H1 (cell line): ENCODE data around the gene GIT1. TPM values are rescaled to one million over a fixed set of nuclear protein-coding genes. Genes with fewer than 3 reads are reported as not detected.

Experiments used
- CTCF ChIA-PET: fragments of 300-600 bp; sonication (Branson Sonifier 250); formaldehyde crosslinking; loops from one replicate; lab custom pipeline; 2021; ENCODE audit not compliant: partially characterized antibody; lab: Charles Lee
- POLR2A ChIA-PET: fragments of 300-600 bp; sonication (Branson Sonifier 250); formaldehyde crosslinking; loops from one replicate; lab custom pipeline; 2021; ENCODE audit warnings: inconsistent platforms; ENCODE audit not compliant: partially characterized antibody; lab: Charles Lee
- DNase-seq, 2 experiments: peaks; one replicate each; pipeline versions ENCODE4 v3.0.0 to v3.0.0-alpha.2; 2010 to 2022; ENCODE audit warnings: low spot score in 2 of 2, low read depth in 1 of 2, mixed read lengths in 1 of 2
- FAIRE-seq: peaks from 2 replicates; lab custom pipeline; 2011; peaks lifted over from hg19 to GRCh38; lab: Jason Lieb, UNC
- H2AFZ ChIP-seq: 2 replicates; pipeline ENCODE4 v1.8.1; 2012; ENCODE audit warnings: low read length, inconsistent platforms
- H2AK5ac ChIP-seq: 2 replicates; pipeline ENCODE4 v1.6.1; 2013; ENCODE audit warnings: low read depth, low read length
- H2BK120ac ChIP-seq: replicated peaks from 2 replicates; pipeline ENCODE3; 2013; ENCODE audit warnings: low read depth, low read length, inconsistent platforms
- H2BK12ac ChIP-seq: 2 replicates; pipeline ENCODE4 v1.6.1; 2013; ENCODE audit warnings: low read depth, low read length
- H2BK15ac ChIP-seq: 2 replicates; pipeline ENCODE4 v1.6.1; 2013; ENCODE audit warnings: low read length
- H2BK20ac ChIP-seq: 2 replicates; pipeline ENCODE4 v1.6.1; 2013; ENCODE audit warnings: low read length
- H2BK5ac ChIP-seq: 2 replicates; pipeline ENCODE4 v1.6.1; 2013; ENCODE audit warnings: low read depth, low read length
- H3K14ac ChIP-seq: 2 replicates; pipeline ENCODE4 v1.6.1; 2013; ENCODE audit warnings: inconsistent platforms; ENCODE audit not compliant: insufficient read length
- H3K18ac ChIP-seq: 2 replicates; pipeline ENCODE4 v1.6.1; 2013; ENCODE audit warnings: low read length; ENCODE audit errors: extremely low read depth
- H3K23ac ChIP-seq: 2 replicates; pipeline ENCODE4 v1.6.1; 2013; ENCODE audit warnings: inconsistent platforms; ENCODE audit not compliant: insufficient read length
- H3K23me2 ChIP-seq: 2 replicates; pipeline ENCODE4 v1.6.1; 2013; ENCODE audit warnings: low read depth, low read length
- H3K27ac ChIP-seq: 2 replicates; pipeline ENCODE4 v1.6.1; 2011; ENCODE audit warnings: low read depth, low read length, inconsistent platforms
- H3K27me3 ChIP-seq, 4 experiments: replicated peaks in 1 of 4; 1 replicate in 1 of 4; 2 replicates in 3 of 4; pipeline versions ENCODE4 v1.6.1 to v1.8.1; 2011 to 2013; ENCODE audit warnings: low read length in 3 of 4, mild to moderate bottlenecking in 3 of 4, inconsistent platforms in 2 of 4, mixed read lengths in 2 of 4, moderate library complexity in 1 of 4; ENCODE audit not compliant: control insufficient read depth in 3 of 4, insufficient read depth in 3 of 4; ENCODE audit errors: extremely low read depth in 1 of 4
- H3K36me3 ChIP-seq, 4 experiments: 2 replicates each; pipeline versions ENCODE4 v1.6.1 to v1.8.1; 2011 to 2013; ENCODE audit warnings: mild to moderate bottlenecking in 4 of 4, low read length in 3 of 4, moderate library complexity in 2 of 4, control low read depth in 1 of 4, inconsistent platforms in 1 of 4; ENCODE audit not compliant: insufficient read depth in 4 of 4, control insufficient read depth in 2 of 4
- H3K4ac ChIP-seq: replicated peaks from 2 replicates; pipeline ENCODE3; 2013; ENCODE audit warnings: low read length, low read depth, mixed read lengths, inconsistent platforms; ENCODE audit not compliant: insufficient read length
- H3K4me1 ChIP-seq, 4 experiments: replicated peaks in 1 of 4; 1 replicate in 1 of 4; 2 replicates in 3 of 4; pipeline versions ENCODE4 v1.6.1 to v1.8.1; 2011 to 2013; ENCODE audit warnings: low read length in 3 of 4, inconsistent platforms in 2 of 4, mixed read lengths in 1 of 4; ENCODE audit not compliant: insufficient read depth in 4 of 4, control insufficient read depth in 3 of 4
- H3K4me2 ChIP-seq, 2 experiments: 2 replicates each; pipeline versions ENCODE4 v1.6.1 to v1.8.1; 2011 to 2013; ENCODE audit warnings: low read depth in 2 of 2, low read length in 2 of 2, control low read depth in 1 of 2, inconsistent platforms in 1 of 2, mild to moderate bottlenecking in 1 of 2; ENCODE audit not compliant: insufficient read depth in 1 of 2
- H3K4me3 ChIP-seq, 4 experiments: fragments of 200-600, 300-600 bp in 1 of 4; sonication (generic), shearing (Covaris generic), sonication (Bioruptor Twin) in 1 of 4; 2 replicates each; pipeline versions ENCODE4 v1.5.1 to v1.8.1; 2011 to 2016; ENCODE audit warnings: low read length in 4 of 4, low read depth in 3 of 4, control low read depth in 2 of 4, inconsistent platforms in 2 of 4, mild to moderate bottlenecking in 2 of 4, mixed read lengths in 1 of 4, moderate library complexity in 1 of 4; ENCODE audit not compliant: insufficient read depth in 2 of 4; ENCODE audit errors: extremely low read depth in 1 of 4
- H3K56ac ChIP-seq: replicated peaks from 2 replicates; pipeline ENCODE3; 2013; ENCODE audit warnings: low read depth, mild to moderate bottlenecking, mixed read lengths, low read length, inconsistent platforms; ENCODE audit not compliant: insufficient read length
- H3K79me1 ChIP-seq: 2 replicates; pipeline ENCODE4 v1.6.1; 2013; ENCODE audit warnings: low read depth, low read length, control low read depth
- H3K79me2 ChIP-seq, 2 experiments: 2 replicates each; pipeline versions ENCODE4 v1.6.1 to v1.8.1; 2012 to 2013; ENCODE audit warnings: low read length in 2 of 2, mild to moderate bottlenecking in 2 of 2, inconsistent platforms in 1 of 2; ENCODE audit not compliant: insufficient read depth in 2 of 2, control insufficient read depth in 1 of 2
- H3K9ac ChIP-seq, 4 experiments: replicated peaks in 1 of 4; 1 replicate in 1 of 4; 2 replicates in 3 of 4; pipeline versions ENCODE4 v1.6.1 to v1.8.1; 2011 to 2013; ENCODE audit warnings: low read depth in 3 of 4, low read length in 3 of 4, control low read depth in 2 of 4, mild to moderate bottlenecking in 2 of 4, moderate library complexity in 2 of 4, inconsistent platforms in 1 of 4; ENCODE audit errors: extremely low read depth in 1 of 4
- H3K9me3 ChIP-seq, 2 experiments: 2 replicates each; pipeline versions ENCODE4 v1.6.1 to v1.8.1; 2012 to 2013; ENCODE audit warnings: mild to moderate bottlenecking in 2 of 2, moderate library complexity in 2 of 2, control low read depth in 1 of 2, inconsistent platforms in 1 of 2, low read depth in 1 of 2, low read length in 1 of 2, mixed read lengths in 1 of 2; ENCODE audit not compliant: insufficient read depth in 2 of 2
- H4K20me1 ChIP-seq, 2 experiments: replicated peaks in 1 of 2; 2 replicates each; pipeline versions ENCODE3 to v1.8.1; 2011 to 2013; ENCODE audit warnings: inconsistent platforms in 2 of 2, low read length in 2 of 2, mild to moderate bottlenecking in 1 of 2; ENCODE audit not compliant: insufficient read depth in 2 of 2, control insufficient read depth in 1 of 2
- H4K5ac ChIP-seq: 2 replicates; pipeline ENCODE4 v1.6.1; 2013; ENCODE audit warnings: low read length, low read depth, mixed read lengths, inconsistent platforms; ENCODE audit not compliant: insufficient read length
- H4K8ac ChIP-seq: 2 replicates; pipeline ENCODE4 v1.8.0; 2013; ENCODE audit warnings: mild to moderate bottlenecking, moderate library complexity, low read length, inconsistent platforms; ENCODE audit not compliant: insufficient read depth; ENCODE audit errors: extremely low read depth
- H4K91ac ChIP-seq: replicated peaks from 2 replicates; pipeline ENCODE3; 2013; ENCODE audit warnings: low read length, mixed read lengths, inconsistent platforms; ENCODE audit not compliant: insufficient read length
- FOSL1 ChIP-seq: IDR thresholded peaks from 2 replicates; pipeline ENCODE4 v1.6.1; 2011; ENCODE audit warnings: mild to moderate bottlenecking, low read depth, low read length, moderate library complexity; ENCODE audit not compliant: insufficient read depth
- WGBS, 2 experiments: shearing (Covaris generic) in 1 of 2; methylation state at CpG; one replicate each; pipeline versions ENCODE4 v1.1.6 to v1.1.7; 2013 to 2015; ENCODE audit warnings: low lambda C conversion rate in 2 of 2, mixed read lengths in 2 of 2, inconsistent platforms in 1 of 2, low coverage in 1 of 2, missing lambda C conversion rate in 1 of 2; ENCODE audit not compliant: insufficient replicate concordance in 2 of 2, insufficient coverage in 1 of 2, insufficient read length in 1 of 2; ENCODE audit errors: extremely low coverage in 1 of 2, missing lambda C conversion rate in 1 of 2; 5-methylcytosine and 5-hydroxymethylcytosine counted together
- polyA plus RNA-seq, 7 experiments: library from polyadenylated mRNA; depleted of rRNA in 3 of 7; stranded (reverse) in 5 of 7; unstranded in 2 of 7; fragments of >200 nt in 5 of 7; fragments of 200-250 nt in 2 of 7; gene quantifications; 1 replicate in 5 of 7; 2 replicates in 1 of 7; 4 replicates in 1 of 7; pipeline versions ENCODE4 v1.2.1 to v1.2.3, GENCODE V29; 2011 to 2013; ENCODE audit warnings: missing spikeins in 2 of 7, mixed read lengths in 2 of 7
- total RNA-seq: library from RNA; stranded (reverse); fragmentation: NEBNext Ultra II Directional; extraction: Animal tissue kit (Norgen Biotek cat#: 25700); gene quantifications from 2 replicates; pipeline ENCODE4 v1.2.1, GENCODE V29; 2021
- TF ChIP-seq, protein P1 (sequence below), 3 experiments: IDR thresholded peaks; 1 replicate in 2 of 3; 2 replicates in 1 of 3; pipeline versions ENCODE4 v1.5.1 to v1.6.1; 2011; ENCODE audit warnings: low read length in 3 of 3, mild to moderate bottlenecking in 3 of 3, inconsistent platforms in 2 of 3, low read depth in 1 of 3, moderate library complexity in 1 of 3; ENCODE audit not compliant: insufficient read depth in 1 of 3; ENCODE audit errors: control extremely low read depth in 1 of 3

Gene GIT1
- total and polyA plus RNA-seq, 2 of the 8 experiments (the other 6 are each of a cell fraction or from before 2014, with no cell fraction given), result 62.4 to 63.0 TPM

DNA sequence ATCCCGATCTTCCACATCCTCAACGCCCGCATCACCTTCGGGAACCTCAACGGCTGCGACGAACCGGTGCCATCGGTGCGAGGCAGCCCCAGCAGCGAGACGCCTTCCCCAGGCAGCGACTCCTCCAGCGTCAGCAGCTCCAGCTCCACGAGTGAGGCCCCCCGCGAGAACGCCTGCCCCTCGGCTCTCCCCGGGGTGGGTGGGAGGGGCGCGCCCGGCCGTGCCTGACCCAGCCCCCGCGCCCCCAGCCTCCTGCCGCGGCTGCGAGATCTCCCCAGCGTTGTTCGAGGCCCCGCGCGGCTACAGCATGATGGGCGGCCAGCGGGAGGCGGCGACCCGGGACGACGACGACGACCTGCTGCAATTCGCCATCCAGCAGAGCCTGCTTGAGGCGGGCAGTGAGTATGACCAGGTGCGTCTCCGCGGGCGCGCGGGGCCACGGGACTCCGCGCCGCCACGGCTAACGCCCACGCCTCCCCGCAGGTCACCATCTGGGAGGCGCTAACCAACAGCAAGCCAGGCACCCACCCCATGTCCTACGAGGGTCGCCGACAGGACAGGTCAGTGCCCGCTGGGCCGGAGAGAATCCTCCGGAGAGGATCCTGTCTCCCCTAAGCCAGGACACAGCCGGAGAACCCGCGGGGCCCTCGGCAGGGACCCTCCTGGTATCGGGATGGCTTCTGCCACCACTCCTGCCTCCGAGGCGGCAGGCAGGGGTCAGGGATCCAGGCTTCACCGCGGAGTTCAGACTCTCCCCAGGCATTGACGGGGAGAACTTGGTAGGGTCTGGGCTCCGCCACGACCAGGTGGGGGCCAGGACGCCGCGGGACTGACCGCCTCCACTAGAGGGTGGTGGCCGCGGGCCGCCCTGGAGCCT lies 23.2 kb upstream of the GIT1 start:
- no peak overlapping the region for H2BK20ac ChIP-seq
- CTCF ChIA-PET, result interaction anchor here (0.7 to 13.1 kb wide), 14 partner anchors 8 to 153 kb away, joined by 3 to 193 read pairs (median 5); partner anchors contain the start of genes ABHD15, ANKRD13B and TP53I13
- peaks cover 2% of the 10 kb centered on the region; the same call in 1 of the 2 replicates for H3K79me1 ChIP-seq
- no peak overlapping the region for H2BK5ac ChIP-seq
- peaks cover 0 to 11% of the 10 kb centered on the region in 2 experiments; a peak in 1 of 4 replicates for H3K9me3 ChIP-seq
- no peak overlapping the region for H2AK5ac ChIP-seq
- peaks cover 17 to 42% (median 34%) of the 10 kb centered on the region in 4 experiments for H3K27me3 ChIP-seq
- POLR2A ChIA-PET, result interaction anchor here (1.3 to 1.6 kb wide), 2 partner anchors 20 to 21 kb away, joined by 3 to 4 read pairs; no protein-coding TSS in a partner anchor
- H3K9ac ChIP-seq, result no peak overlapping the region
- H3K14ac ChIP-seq, result no peak overlapping the region
- peak overlapping the region; percentile 19 for H3K4ac ChIP-seq
- peak overlapping the region; percentile 46 to 75; a peak in 3 of 4 replicates for H3K4me2 ChIP-seq
- H3K18ac ChIP-seq, result no peak overlapping the region; the same call in 1 of the 2 replicates
- 78% methylated on average over 28 of the region's 85 CpGs; no CpG with 5 or more reads in 1 of the 2 experiments for WGBS, 2 experiments
- no peak overlapping the region for H2BK12ac ChIP-seq
- peaks cover 0 to 7% (median 0%) of the 10 kb centered on the region in 4 experiments; a peak in 1 of 8 replicates for H3K36me3 ChIP-seq
- peak overlapping the region in 1 of 4 experiments; percentile 55; a peak in 2 of 8 replicates for H3K4me3 ChIP-seq
- no peaks in the 10 kb centered on the region for H3K79me2 ChIP-seq
- H3K27ac ChIP-seq, result no peak overlapping the region
- 0 out of 2 replicates have a peak overlapping the region, but pooled peaks have one; percentile 16 for H2BK15ac ChIP-seq
- H2AFZ ChIP-seq, result no peak overlapping the region
- H4K91ac ChIP-seq, result no peak overlapping the region
- H4K20me1 ChIP-seq, result peaks cover 4 to 5% of the 10 kb centered on the region in 2 experiments
- DNase-seq (no peak), FAIRE-seq (no peak)
- H2BK120ac ChIP-seq, result no peak overlapping the region
- H3K4me1 ChIP-seq, result peaks cover 10 to 32% (median 28%) of the 10 kb centered on the region in 4 experiments
- H4K5ac ChIP-seq, result no peak overlapping the region
- peak overlapping the region; percentile 62 for H4K8ac ChIP-seq
- H3K56ac ChIP-seq, result no peak overlapping the region
- peaks cover 13% of the 10 kb centered on the region for H3K23me2 ChIP-seq
- TF ChIP-seq, protein P1, sequence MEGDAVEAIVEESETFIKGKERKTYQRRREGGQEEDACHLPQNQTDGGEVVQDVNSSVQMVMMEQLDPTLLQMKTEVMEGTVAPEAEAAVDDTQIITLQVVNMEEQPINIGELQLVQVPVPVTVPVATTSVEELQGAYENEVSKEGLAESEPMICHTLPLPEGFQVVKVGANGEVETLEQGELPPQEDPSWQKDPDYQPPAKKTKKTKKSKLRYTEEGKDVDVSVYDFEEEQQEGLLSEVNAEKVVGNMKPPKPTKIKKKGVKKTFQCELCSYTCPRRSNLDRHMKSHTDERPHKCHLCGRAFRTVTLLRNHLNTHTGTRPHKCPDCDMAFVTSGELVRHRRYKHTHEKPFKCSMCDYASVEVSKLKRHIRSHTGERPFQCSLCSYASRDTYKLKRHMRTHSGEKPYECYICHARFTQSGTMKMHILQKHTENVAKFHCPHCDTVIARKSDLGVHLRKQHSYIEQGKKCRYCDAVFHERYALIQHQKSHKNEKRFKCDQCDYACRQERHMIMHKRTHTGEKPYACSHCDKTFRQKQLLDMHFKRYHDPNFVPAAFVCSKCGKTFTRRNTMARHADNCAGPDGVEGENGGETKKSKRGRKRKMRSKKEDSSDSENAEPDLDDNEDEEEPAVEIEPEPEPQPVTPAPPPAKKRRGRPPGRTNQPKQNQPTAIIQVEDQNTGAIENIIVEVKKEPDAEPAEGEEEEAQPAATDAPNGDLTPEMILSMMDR (IDR thresholded peaks at IDR 0.05; ENCODE audit: control extremely low read depth in 1 of 3, insufficient read depth in 1 of 3, low read depth in 1 of 3, low read length in 3 of 3), result peak in 1 of 3 experiments; percentile 25; a peak in 2 of 4 replicates
- no peak for TF ChIP-seq FOSL1
- H3K23ac ChIP-seq, result no peak overlapping the region
